SJCRH30 (cell line): ENCODE results near the gene CYREN. TPM values are rescaled to one million over a fixed set of nuclear protein-coding genes. Genes with fewer than 3 reads are reported as not detected.

Experiments
- DNase-seq, 2 experiments: peaks; one replicate each; pipeline ENCODE4 v3.0.0-alpha.2; 2015 to 2020
- H3K27ac ChIP-seq: fragments of 250-450 bp; sonication (Bioruptor Pico); 2 replicates; pipeline ENCODE4 v1.5.1; 2020; ENCODE audit warnings: mild to moderate bottlenecking, moderate library complexity
- H3K27me3 ChIP-seq: fragments of 250-450 bp; sonication (Bioruptor Pico); 2 replicates; pipeline ENCODE4 v1.5.1; 2020; ENCODE audit warnings: mild to moderate bottlenecking, moderate library complexity
- H3K36me3 ChIP-seq: fragments of 250-450 bp; sonication (Bioruptor Pico); 2 replicates; pipeline ENCODE4 v1.5.1; 2020; ENCODE audit warnings: mild to moderate bottlenecking, moderate library complexity
- H3K4me1 ChIP-seq: fragments of 250-450 bp; sonication (Bioruptor Pico); 2 replicates; pipeline ENCODE4 v1.5.1; 2020; ENCODE audit warnings: mild to moderate bottlenecking, moderate library complexity
- H3K4me3 ChIP-seq: fragments of 250-450 bp; sonication (Bioruptor Pico); 2 replicates; pipeline ENCODE4 v1.5.1; 2020; ENCODE audit warnings: mild to moderate bottlenecking, moderate library complexity
- H3K9me3 ChIP-seq: fragments of 250-450 bp; sonication (Bioruptor Pico); replicated peaks from 2 replicates; pipeline ENCODE4 v1.5.1; 2020; ENCODE audit warnings: mild to moderate bottlenecking, moderate library complexity
- total RNA-seq: library from RNA; depleted of rRNA; stranded (reverse); fragments of >200 nt; shearing (Covaris generic); gene quantifications from 2 replicates; pipeline ENCODE4 v1.2.3, GENCODE V29; 2014

CYREN gene
- total RNA-seq, 1 experiment from 2014 or later: 61.7 TPM

- H3K9me3 ChIP-seq: peaks cover 5% of the 10 kb centered on the region
- H3K4me3 ChIP-seq: no peak overlapping the region
- H3K27me3 ChIP-seq: no peaks in the 10 kb centered on the region
- H3K4me1 ChIP-seq: peaks cover 11% of the 10 kb centered on the region
- peaks cover 10% of the 10 kb centered on the region for H3K36me3 ChIP-seq
- DNase-seq: peak in 1 of 2 experiments; percentile 46
- H3K27ac ChIP-seq: no peak overlapping the region
Observed at GRCh38 chr7:135160858-135161653, 9.5 kb downstream of the CYREN start.

- peaks cover 11% of the 10 kb centered on the region for H3K4me1 ChIP-seq
- DNase-seq: no peak
- H3K27me3 ChIP-seq: no peaks in the 10 kb centered on the region
- peaks cover 5% of the 10 kb centered on the region; the same call in 1 of the 2 replicates for H3K36me3 ChIP-seq
- peaks cover 7% of the 10 kb centered on the region for H3K9me3 ChIP-seq
- no peak overlapping the region; the same call in 1 of the 2 replicates for H3K27ac ChIP-seq
- H3K4me3 ChIP-seq: no peak overlapping the region
Observed at GRCh38 chr7:135160098-135160857, 10.2 kb downstream of the CYREN start.

GRCh38 chr7:135159359-135160085 lies 11.0 kb downstream of the CYREN start:
- Histone ChIP-seq H3K9me3 (peaks cover 9% of the 10 kb centered on the region), H3K4me3 (no peak overlapping the region), H3K4me1 (peaks cover 11% of the 10 kb centered on the region), H3K27ac (no peak overlapping the region), H3K36me3 (no peaks in the 10 kb centered on the region), H3K27me3 (no peaks in the 10 kb centered on the region)
- no peak for DNase-seq

GRCh38 chr7:135158874-135159273 lies 11.6 kb downstream of the CYREN start:
- H3K36me3 ChIP-seq: no peaks in the 10 kb centered on the region
- no peaks in the 10 kb centered on the region for H3K27me3 ChIP-seq
- H3K27ac ChIP-seq: no peak overlapping the region
- H3K4me3 ChIP-seq: no peak overlapping the region
- peaks cover 9% of the 10 kb centered on the region for H3K9me3 ChIP-seq
- no peak for DNase-seq
- H3K4me1 ChIP-seq: peaks cover 11% of the 10 kb centered on the region

- peaks cover 11% of the 10 kb centered on the region for H3K9me3 ChIP-seq
- no peak overlapping the region for H3K27ac ChIP-seq
- no peak overlapping the region for H3K4me3 ChIP-seq
- H3K4me1 ChIP-seq: peaks cover 11% of the 10 kb centered on the region
- H3K27me3 ChIP-seq: no peaks in the 10 kb centered on the region
- no peaks in the 10 kb centered on the region for H3K36me3 ChIP-seq
- DNase-seq: no peak
Observed at GRCh38 chr7:135158141-135158655, 12.3 kb downstream of the CYREN start.

GRCh38 chr7:135156290-135156689 lies 14.2 kb downstream of the CYREN start:
- no peak for DNase-seq
- H3K36me3 ChIP-seq: no peaks in the 10 kb centered on the region
- H3K27me3 ChIP-seq: no peaks in the 10 kb centered on the region
- no peak overlapping the region for H3K27ac ChIP-seq
- H3K4me3 ChIP-seq: no peak overlapping the region
- H3K9me3 ChIP-seq: peaks cover 11% of the 10 kb centered on the region
- peaks cover 11% of the 10 kb centered on the region for H3K4me1 ChIP-seq

- H3K27me3 ChIP-seq: no peaks in the 10 kb centered on the region
- peaks cover 11% of the 10 kb centered on the region for H3K9me3 ChIP-seq
- no peak for DNase-seq
- no peak overlapping the region for H3K4me3 ChIP-seq
- H3K36me3 ChIP-seq: no peaks in the 10 kb centered on the region
- no peaks in the 10 kb centered on the region; the same call in 1 of the 2 replicates for H3K4me1 ChIP-seq
- H3K27ac ChIP-seq: no peak overlapping the region
Observed at GRCh38 chr7:135154734-135155133, 15.8 kb downstream of the CYREN start.

GRCh38 chr7:135152442-135152841 lies 18.1 kb downstream of the CYREN start:
- no peaks in the 10 kb centered on the region for H3K4me1 ChIP-seq
- H3K9me3 ChIP-seq: peaks cover 11% of the 10 kb centered on the region
- no peaks in the 10 kb centered on the region for H3K36me3 ChIP-seq
- H3K27ac ChIP-seq: no peak overlapping the region
- no peak overlapping the region for H3K4me3 ChIP-seq
- DNase-seq: no peak
- no peaks in the 10 kb centered on the region for H3K27me3 ChIP-seq

GRCh38 chr7:135151533-135151932 lies 19.0 kb downstream of the CYREN start:
- Histone ChIP-seq H3K9me3 (peaks cover 11% of the 10 kb centered on the region), H3K36me3 (no peaks in the 10 kb centered on the region)
- no peak for DNase-seq

GRCh38 chr7:135151132-135151531 lies 19.4 kb downstream of the CYREN start:
- Histone ChIP-seq H3K27me3 (no peaks in the 10 kb centered on the region), H3K4me1 (no peaks in the 10 kb centered on the region), H3K36me3 (no peaks in the 10 kb centered on the region), H3K9me3 (peaks cover 7% of the 10 kb centered on the region), H3K27ac (no peak overlapping the region), H3K4me3 (no peak overlapping the region)
- no peak for DNase-seq

More at GRCh38 chr7:135151533-135151932, 19.0 kb downstream of the CYREN start:
- no peak overlapping the region for H3K27ac ChIP-seq
- no peak overlapping the region for H3K4me3 ChIP-seq
- no peaks in the 10 kb centered on the region for H3K4me1 ChIP-seq
- no peaks in the 10 kb centered on the region for H3K27me3 ChIP-seq

GRCh38 chr7:135150072-135150782 lies 20.3 kb downstream of the CYREN start:
- no peak for DNase-seq
- H3K9me3 ChIP-seq: peaks cover 4% of the 10 kb centered on the region; the same call in 1 of the 2 replicates

GRCh38 chr7:135147899-135148721 lies 22.4 kb downstream of the CYREN start, which contains the start of gene TMEM140:
TSS of gene TMEM140 (plus strand) at chr7:135148072. CDS start at chr7:135164442, 16,370 bp downstream.
- H3K4me3 ChIP-seq: peak within 1 kb of the TSS; percentile 23
- no peak within 1 kb of the TSS for H3K27ac ChIP-seq
- no peaks in the 10 kb centered on the region for H3K27me3 ChIP-seq
- no peaks in the 10 kb centered on the region for H3K9me3 ChIP-seq
- DNase-seq: no peak
- no peaks in the 10 kb centered on the region for H3K36me3 ChIP-seq
- H3K4me1 ChIP-seq: no peaks in the 10 kb centered on the region

More at GRCh38 chr7:135150072-135150782, 20.3 kb downstream of the CYREN start:
- no peaks in the 10 kb centered on the region for H3K27me3 ChIP-seq
- no peak overlapping the region for H3K27ac ChIP-seq
- H3K4me3 ChIP-seq: no peak overlapping the region
- H3K4me1 ChIP-seq: no peaks in the 10 kb centered on the region
- H3K36me3 ChIP-seq: no peaks in the 10 kb centered on the region

- DNase-seq: no peak
- Histone ChIP-seq H3K27ac (no peak overlapping the region), H3K4me1 (no peaks in the 10 kb centered on the region)
Observed at GRCh38 chr7:135147341-135147898, 23.1 kb downstream of the CYREN start.

More at GRCh38 chr7:135147341-135147898, 23.1 kb downstream of the CYREN start:
- Histone ChIP-seq H3K9me3 (no peaks in the 10 kb centered on the region), H3K4me3 (peak overlapping the region; percentile 23), H3K36me3 (no peaks in the 10 kb centered on the region), H3K27me3 (no peaks in the 10 kb centered on the region)
